Umbilical cord (tissue), 2 donors: Measurements from ENCODE around the gene POLR2C. TPM values are rescaled to one million over a fixed set of nuclear protein-coding genes. Genes with fewer than 3 reads are reported as not detected.
"Not testable (repeated sequence)": the region's sequence is repeated elsewhere in the genome, so short reads cannot be mapped to it uniquely, and the experiment has no call there.

Source experiments
- DNase-seq: peaks from one replicate; pipeline ENCODE4 v3.0.0-alpha.2; 2015; ENCODE audit warnings: low spot score
- total RNA-seq: library from RNA; depleted of rRNA; stranded (reverse); fragments of >200 nt; gene quantifications from one replicate; pipeline ENCODE4 v1.2.3, GENCODE V29; 2014; ENCODE audit warnings: low replicate concordance; ENCODE audit not compliant: insufficient read depth

POLR2C gene
- 67.2 TPM for total RNA-seq

- DNase-seq: peak; percentile 84
Measured at GRCh38 chr16:57462209-57462977, at the start of gene POLR2C. Gene POLR2C (plus strand): TSS chr16:57462679. CDS start chr16:57462725, 46 bp downstream.

DNA sequence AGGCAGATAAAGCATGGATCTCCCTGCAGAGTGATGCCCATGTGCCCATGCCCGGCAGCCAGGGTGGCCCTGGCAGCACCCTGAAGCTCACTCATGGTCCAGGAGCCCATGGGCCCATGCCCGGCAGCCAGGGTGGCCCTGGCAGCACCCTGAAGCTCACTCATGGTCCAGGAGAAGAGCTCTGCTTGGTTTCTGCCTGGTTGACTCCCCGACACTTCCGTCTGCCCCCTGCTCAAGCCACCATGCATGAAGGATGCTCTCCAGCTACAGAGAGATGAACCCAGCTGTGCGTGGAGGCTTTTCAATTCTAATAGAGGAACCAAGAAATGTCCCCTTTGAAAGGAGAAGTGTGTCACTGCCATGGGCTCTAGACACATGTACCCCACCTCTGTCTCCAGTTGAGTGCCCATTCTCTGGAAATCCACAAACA lies 49.2 kb upstream of the POLR2C start:
- DNase-seq: no peak

GRCh38 chr16:57413733-57414132 lies 48.7 kb upstream of the POLR2C start:
- DNase-seq: no peak

GRCh38 chr16:57416084-57416483 lies 46.4 kb upstream of the POLR2C start:
- DNase-seq: no peak

DNA sequence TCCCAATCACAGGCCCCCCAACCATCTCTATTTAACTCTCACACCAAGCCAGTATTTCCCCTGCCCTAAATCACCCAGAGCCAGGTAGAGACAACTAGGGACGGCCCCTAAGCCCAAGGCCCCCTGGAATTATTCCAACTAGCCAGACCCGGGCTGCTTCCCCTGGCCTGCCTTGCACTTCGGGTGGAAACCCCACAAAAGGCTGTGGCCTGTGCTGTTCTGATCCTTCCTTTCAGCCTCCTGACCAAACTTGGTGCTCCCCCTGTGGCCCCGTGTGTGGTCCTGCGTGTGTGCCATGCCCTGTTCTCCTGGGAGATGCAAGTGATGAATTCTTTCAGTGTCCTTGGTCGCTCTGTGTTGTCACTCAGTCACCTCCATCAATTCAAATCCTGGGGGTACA lies 43.0 kb upstream of the POLR2C start:
- no peak for DNase-seq

GRCh38 chr16:57422026-57422944 lies 40.2 kb upstream of the POLR2C start:
- DNase-seq: peak; percentile 85

GRCh38 chr16:57423152-57423551 lies 39.3 kb upstream of the POLR2C start:
- DNase-seq: no peak

DNA sequence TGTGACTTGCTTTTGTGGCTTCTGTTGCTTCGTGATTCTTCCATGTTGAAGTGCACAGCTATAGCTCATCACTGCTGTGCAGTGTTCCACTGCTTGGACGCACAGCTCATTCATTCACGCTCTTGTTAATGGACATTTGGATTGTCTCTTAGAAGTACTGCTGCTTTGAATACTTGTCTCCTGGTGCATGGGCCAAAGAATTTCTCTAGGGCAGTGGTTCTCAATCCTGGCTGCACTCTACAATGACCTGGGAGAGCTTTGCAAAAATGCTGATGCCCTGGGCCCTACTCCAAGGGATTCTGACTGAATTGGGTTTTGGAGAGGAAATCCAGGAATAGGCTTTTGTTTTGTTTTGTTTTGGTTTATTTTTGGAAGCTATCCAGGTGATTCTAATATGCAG lies 37.9 kb upstream of the POLR2C start:
- DNase-seq: no peak

DNA sequence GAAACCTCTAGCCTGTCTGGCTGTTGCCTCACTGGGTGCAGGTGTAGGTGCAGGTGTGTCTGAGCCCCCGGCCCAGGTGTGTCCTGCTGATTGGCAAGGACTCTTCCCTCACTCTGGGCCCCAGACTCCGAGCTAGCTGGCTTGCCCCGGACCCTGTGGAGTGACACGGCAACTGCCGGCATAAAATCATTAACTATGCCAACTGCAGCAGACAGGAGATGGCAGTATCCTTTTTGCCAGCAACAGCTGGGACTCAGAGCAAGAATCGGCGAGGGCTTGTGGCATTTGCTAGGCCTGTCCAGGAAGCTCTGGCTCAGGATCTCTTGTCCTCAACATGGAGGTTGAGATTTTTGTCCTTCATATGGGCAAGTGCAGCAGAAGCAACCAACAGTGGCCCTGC lies 36.1 kb upstream of the POLR2C start:
- no peak for DNase-seq

DNA sequence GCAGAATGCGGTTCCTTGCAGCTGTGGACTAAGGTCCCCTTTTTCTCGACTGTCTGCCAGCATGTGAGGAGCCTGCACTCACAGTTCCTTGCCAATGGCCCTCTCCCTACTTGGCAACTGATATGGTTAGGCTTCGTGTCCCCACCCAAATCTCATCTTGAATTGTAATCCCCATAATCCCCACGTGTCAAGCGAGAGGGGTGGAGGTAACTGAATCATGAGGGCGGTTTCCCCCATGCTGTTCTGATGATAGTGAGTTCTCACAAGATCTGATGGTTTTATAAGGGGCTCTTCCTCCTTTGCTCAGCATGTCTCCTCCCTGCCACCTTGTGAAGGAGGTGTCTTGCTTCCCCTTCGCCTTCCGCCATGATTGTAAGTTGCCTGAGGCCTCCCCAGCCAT lies 35.2 kb upstream of the POLR2C start:
- DNase-seq: no peak

- no peak for DNase-seq
Measured at GRCh38 chr16:57427824-57428223, 34.7 kb upstream of the POLR2C start.

DNA sequence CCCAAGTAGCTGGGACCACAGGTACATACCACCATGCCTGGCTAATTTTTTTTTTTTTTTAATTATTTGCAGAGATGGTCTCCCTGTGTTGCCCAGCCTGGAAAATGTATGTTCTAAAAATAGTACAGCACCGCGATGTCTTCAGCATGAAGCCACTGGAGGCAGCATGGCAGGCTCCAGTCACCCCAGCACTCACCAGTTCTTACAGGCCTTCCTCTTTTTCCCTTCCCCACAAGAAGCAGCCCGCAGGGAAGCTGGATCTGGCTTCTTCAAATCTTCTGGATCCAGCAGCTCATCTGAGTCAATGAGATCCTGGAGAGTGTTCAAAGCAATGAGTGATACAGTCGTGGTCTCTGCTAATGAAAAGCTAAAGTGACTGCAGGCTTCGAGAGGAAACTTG lies 31.5 kb upstream of the POLR2C start:
- no peak for DNase-seq

DNA sequence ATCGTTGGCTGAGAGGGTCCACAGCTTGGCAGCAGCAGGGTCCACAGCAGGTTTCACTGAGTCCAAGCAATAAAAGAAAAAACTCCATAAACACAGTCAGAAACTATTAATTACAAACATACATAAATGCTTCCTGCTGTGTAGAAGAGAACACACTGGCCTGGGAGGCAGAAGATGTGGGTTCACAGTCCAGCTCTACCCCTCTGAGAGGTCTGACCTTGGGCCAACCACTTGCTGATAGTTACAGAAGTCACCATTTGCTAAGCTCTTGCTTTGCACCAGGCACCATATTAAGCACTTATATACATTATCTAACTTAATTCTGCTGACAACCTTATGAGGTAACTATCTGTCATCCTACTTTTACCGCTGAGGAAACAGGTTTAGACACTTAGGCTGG lies 30.0 kb upstream of the POLR2C start:
- no peak for DNase-seq

DNA sequence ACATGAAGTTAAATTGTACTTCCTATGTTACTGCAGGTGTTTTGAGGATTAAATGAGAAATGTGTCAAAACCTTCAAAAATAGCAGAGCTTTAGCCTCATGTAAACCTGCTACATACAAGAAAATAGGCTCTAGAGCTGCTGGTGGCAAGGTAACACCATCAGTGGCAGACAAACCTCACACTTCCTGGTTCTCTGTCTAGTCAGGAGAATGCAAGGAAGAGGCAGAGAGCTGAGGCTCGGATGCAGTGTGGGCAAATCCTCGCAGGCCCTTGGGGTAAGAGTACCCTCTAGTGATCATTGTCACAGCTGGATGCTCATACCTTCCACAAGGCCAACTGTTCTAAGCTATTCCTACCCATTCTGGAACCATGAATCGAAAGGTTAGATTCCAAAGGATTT lies 29.5 kb upstream of the POLR2C start:
- no peak for DNase-seq

DNA sequence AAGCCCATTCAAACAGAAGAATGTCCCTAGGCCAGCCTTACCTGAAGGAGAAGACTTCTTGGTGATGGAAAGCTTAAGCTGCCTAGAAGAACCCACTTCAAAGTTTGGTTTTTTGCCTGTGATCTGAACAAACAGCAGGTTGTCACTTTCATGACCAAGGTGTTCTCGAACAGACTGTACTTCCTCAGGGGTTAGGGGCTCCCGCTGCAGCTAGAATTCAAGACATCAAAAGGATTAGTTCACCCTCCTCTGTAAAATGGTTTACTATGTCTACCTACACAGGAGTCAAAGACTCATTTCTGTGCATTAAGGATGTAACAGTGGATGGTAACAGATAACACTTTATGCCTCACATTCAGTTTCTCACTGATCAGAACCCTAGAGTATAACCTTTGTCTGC lies 28.5 kb upstream of the POLR2C start:
- DNase-seq: no peak

DNA sequence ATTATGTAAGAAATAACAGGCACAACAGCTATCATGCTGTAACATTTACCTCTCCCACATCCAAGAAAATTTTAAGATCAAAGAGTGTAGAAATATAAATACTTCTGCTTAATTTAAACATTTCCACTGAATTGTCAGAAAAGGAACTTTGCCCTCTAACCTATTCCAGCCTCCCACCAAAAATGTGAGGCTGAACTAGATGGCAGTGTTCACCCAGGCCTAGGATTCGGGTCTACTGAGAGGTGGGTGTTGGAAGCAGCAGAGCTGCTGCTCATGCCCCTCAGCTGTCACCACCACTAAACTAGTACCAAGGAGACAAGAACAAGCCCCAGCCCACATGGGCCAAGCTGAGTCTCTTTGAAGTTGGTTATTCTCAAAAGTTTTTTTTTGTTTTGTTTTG lies 26.6 kb upstream of the POLR2C start:
- DNase-seq: no peak

DNA sequence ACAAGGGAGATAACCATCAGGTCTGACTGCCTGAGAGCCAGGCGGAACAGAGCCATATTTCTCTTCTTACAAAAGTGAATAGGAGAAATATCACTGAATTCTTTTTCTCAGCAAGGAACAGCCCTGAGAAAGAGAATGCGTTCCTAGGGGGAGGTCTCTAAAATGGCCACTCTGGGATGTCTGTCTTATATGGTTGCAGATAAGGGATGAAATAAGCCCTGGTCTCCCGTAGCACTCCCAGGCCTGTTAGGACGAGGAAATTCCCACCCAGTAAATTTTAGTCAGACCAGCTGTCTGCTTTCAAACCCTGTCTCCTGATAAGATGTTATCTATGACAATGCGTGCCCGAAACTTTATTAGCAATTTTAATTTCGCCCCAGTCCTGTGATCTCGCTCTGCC lies 22.5 kb upstream of the POLR2C start:
- not testable (repeated sequence) for DNase-seq

- not testable (repeated sequence) for DNase-seq
Measured at GRCh38 chr16:57440551-57440950, 21.9 kb upstream of the POLR2C start.

- DNase-seq: no peak
Measured at GRCh38 chr16:57444711-57445110, 17.8 kb upstream of the POLR2C start.

- no peak for DNase-seq
Measured at GRCh38 chr16:57445510-57445909, 17.0 kb upstream of the POLR2C start.

DNA sequence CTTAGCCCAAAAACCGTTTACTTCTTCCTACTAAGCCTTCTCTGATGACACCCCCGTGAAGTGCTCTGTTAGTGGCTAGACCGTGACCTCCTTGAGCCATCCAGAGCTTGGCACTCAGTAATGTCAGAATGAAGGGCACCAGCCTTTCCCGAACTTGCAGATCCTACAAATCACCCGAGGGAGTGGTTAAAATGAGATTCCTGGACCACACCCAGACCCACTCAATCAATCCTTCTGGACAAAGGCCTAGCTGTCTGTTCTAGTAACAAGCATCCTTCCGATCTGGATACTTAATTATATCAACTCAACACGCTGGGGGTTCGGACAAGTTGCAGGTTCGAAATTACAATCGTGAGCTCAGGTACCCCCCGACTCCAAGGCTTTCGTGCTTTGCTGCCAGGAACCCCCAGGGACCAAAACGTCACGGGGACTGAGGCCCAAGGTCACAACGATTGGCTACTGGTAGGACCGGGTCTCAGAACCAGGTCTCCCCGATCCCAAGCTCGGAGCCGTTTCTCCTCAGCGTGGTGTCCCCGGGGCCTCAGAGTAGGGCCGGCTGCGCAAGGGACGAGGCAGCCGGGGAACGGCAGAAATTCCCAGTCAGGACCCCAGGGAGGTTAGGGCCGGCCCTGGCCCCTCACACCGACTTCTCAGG lies 15.8 kb upstream of the POLR2C start:
- no peak for DNase-seq
